MM.1S (cell line): ENCODE results near the gene EBF4.

ENCODE experiments used
- DNase-seq: peaks from one replicate; pipeline ENCODE4 v3.0.0-alpha.2; 2015
- H2AFZ ChIP-seq: fragments of 300-600 bp; sonication (generic); 2 replicates; pipeline ENCODE4 v1.6.0; 2016; ENCODE audit warnings: antibody characterized with exemption, low read length
- H3F3A ChIP-seq: fragments of 300-600 bp; sonication (generic); 2 replicates; pipeline ENCODE4 v1.6.1; 2016; ENCODE audit warnings: mild to moderate bottlenecking, antibody characterized with exemption, low read length, moderate library complexity, mixed read lengths; ENCODE audit not compliant: insufficient read depth
- H3K27ac ChIP-seq: fragments of 300-600 bp; sonication (generic); 2 replicates; pipeline ENCODE4 v1.5.1; 2016; ENCODE audit warnings: mild to moderate bottlenecking, low read length
- H3K27me3 ChIP-seq: fragments of 300-600 bp; sonication (generic); replicated peaks from 2 replicates; pipeline ENCODE4 v1.6.0; 2016; ENCODE audit warnings: low read length; ENCODE audit not compliant: insufficient read depth
- H3K36me3 ChIP-seq: fragments of 300-600 bp; sonication (generic); replicated peaks from 2 replicates; pipeline ENCODE4 v1.6.1; 2016; ENCODE audit warnings: mild to moderate bottlenecking, low read length, mixed read lengths; ENCODE audit not compliant: insufficient read depth
- H3K4me1 ChIP-seq: fragments of 300-600 bp; sonication (generic); 2 replicates; pipeline ENCODE4 v1.6.1; 2016; ENCODE audit warnings: low read length, mixed read lengths
- H3K4me2 ChIP-seq: fragments of 300-600 bp; sonication (generic); 2 replicates; pipeline ENCODE4 v1.6.0; 2016; ENCODE audit warnings: low read depth, low read length
- H3K4me3 ChIP-seq: fragments of 300-600 bp; sonication (generic); 2 replicates; pipeline ENCODE4 v1.5.1; 2016; ENCODE audit warnings: low read length, mixed read lengths
- H3K79me2 ChIP-seq: fragments of 300-600 bp; sonication (generic); 2 replicates; pipeline ENCODE4 v1.6.1; 2016; ENCODE audit warnings: mixed run types, low read length, mixed read lengths
- H3K9ac ChIP-seq: fragments of 300-600 bp; sonication (generic); 2 replicates; pipeline ENCODE4 v1.6.1; 2016; ENCODE audit warnings: low read length, mixed read lengths
- H3K9me2 ChIP-seq: fragments of 300-600 bp; sonication (generic); replicated peaks from 2 replicates; pipeline ENCODE4 v1.6.1; 2016; ENCODE audit warnings: mild to moderate bottlenecking, low read length, mixed read lengths; ENCODE audit not compliant: insufficient read depth
- H3K9me3 ChIP-seq: fragments of 300-600 bp; sonication (generic); replicated peaks from 2 replicates; pipeline ENCODE4 v1.6.1; 2016; ENCODE audit warnings: mild to moderate bottlenecking, low read length, mixed read lengths; ENCODE audit not compliant: insufficient read depth
- H4K20me1 ChIP-seq: fragments of 300-600 bp; sonication (generic); 2 replicates; pipeline ENCODE4 v1.6.1; 2016; ENCODE audit warnings: mild to moderate bottlenecking, low read length, moderate library complexity, mixed read lengths; ENCODE audit not compliant: insufficient read depth
- CTCF ChIP-seq: fragments of 300-600 bp; sonication (generic); IDR thresholded peaks from 2 replicates; pipeline ENCODE4 v1.5.1; 2016; ENCODE audit warnings: antibody characterized with exemption, low read length, mixed read lengths
- EZH2 ChIP-seq: fragments of 300-600 bp; sonication (generic); optimal IDR thresholded peaks from 2 replicates; pipeline ENCODE3; 2017; ENCODE audit warnings: low read depth, mild to moderate bottlenecking, antibody characterized with exemption, low read length, mixed read lengths
- EZH2phosphoT487 ChIP-seq: fragments of 300-600 bp; sonication (generic); IDR thresholded peaks from 2 replicates; pipeline ENCODE4 v1.6.1; 2018; ENCODE audit warnings: antibody characterized with exemption, low read length

Gene EBF4

GRCh38 chr20:2700913-2701620 is 8.5 kb downstream of the EBF4 start:
- TF ChIP-seq EZH2: no peak
- H4K20me1 ChIP-seq: no peaks in the 10 kb centered on the region
- H2AFZ ChIP-seq: no peak overlapping the region
- H3K27ac ChIP-seq: no peak overlapping the region
- no peak overlapping the region for H3K4me3 ChIP-seq
- H3F3A ChIP-seq: no peaks in the 10 kb centered on the region
- no peak overlapping the region for H3K4me2 ChIP-seq
- H3K4me1 ChIP-seq: no peaks in the 10 kb centered on the region
- no peaks in the 10 kb centered on the region for H3K36me3 ChIP-seq
- H3K27me3 ChIP-seq: no peaks in the 10 kb centered on the region
- H3K9ac ChIP-seq: no peak overlapping the region
- no peak for DNase-seq
- H3K9me3 ChIP-seq: no peaks in the 10 kb centered on the region
- H3K79me2 ChIP-seq: no peaks in the 10 kb centered on the region
- H3K9me2 ChIP-seq: no peaks in the 10 kb centered on the region

DNA sequence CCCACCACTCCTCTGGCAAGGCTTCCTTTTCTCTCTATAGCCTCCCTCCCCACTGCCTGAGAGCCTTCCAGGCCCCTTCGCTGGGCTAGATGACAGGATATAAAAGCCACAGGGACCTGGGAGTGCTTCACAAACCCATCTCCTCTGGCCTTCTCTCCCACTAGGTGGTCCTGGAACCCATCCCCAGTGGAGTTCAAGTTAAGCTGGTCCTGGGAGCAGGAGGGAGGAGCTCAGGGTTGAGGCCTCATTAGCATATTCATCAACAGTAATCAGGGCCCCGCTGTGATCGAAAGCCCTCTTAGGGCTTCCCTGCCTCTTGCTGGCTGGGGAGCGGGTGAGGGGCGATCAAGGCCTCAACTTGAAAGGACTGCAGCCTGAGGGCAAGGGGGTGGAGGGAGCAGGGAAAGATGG is 9.1 kb downstream of the EBF4 start:
- Histone ChIP-seq H3K9me2 (no peaks in the 10 kb centered on the region), H3K36me3 (no peaks in the 10 kb centered on the region), H3F3A (no peaks in the 10 kb centered on the region), H4K20me1 (no peaks in the 10 kb centered on the region), H3K4me2 (no peak overlapping the region), H3K27me3 (no peaks in the 10 kb centered on the region), H3K9me3 (no peaks in the 10 kb centered on the region), H3K4me3 (no peak overlapping the region), H3K9ac (no peak overlapping the region), H2AFZ (no peak overlapping the region), H3K27ac (no peak overlapping the region), H3K79me2 (no peaks in the 10 kb centered on the region), H3K4me1 (no peaks in the 10 kb centered on the region)
- TF ChIP-seq EZH2phosphoT487 (no peak), CTCF (no peak), EZH2 (no peak)
- no peak for DNase-seq

- Histone ChIP-seq H3K27ac (no peak overlapping the region), H3K27me3 (no peaks in the 10 kb centered on the region)
These were observed 11.3 kb downstream of the EBF4 start for GRCh38 chr20:2703716-2704475.

More at GRCh38 chr20:2703716-2704475, 11.3 kb downstream of the EBF4 start:
- Histone ChIP-seq H3K4me2 (no peak overlapping the region), H3K4me1 (no peaks in the 10 kb centered on the region), H4K20me1 (no peaks in the 10 kb centered on the region), H2AFZ (no peak overlapping the region), H3K4me3 (no peak overlapping the region), H3K79me2 (no peaks in the 10 kb centered on the region), H3K36me3 (no peaks in the 10 kb centered on the region), H3K9me2 (no peaks in the 10 kb centered on the region), H3K9ac (no peak overlapping the region), H3F3A (no peaks in the 10 kb centered on the region), H3K9me3 (no peaks in the 10 kb centered on the region)
- DNase-seq: no peak
- TF ChIP-seq EZH2 (no peak), EZH2phosphoT487 (no peak), CTCF (no peak)
